Measurements from ENCODE around the gene FHOD3. TPM values are rescaled to one million over a fixed set of nuclear protein-coding genes. Genes with fewer than 3 reads are reported as not detected.

Gene FHOD3
- total and polyA plus RNA-seq, 4 donors, result 0.57 to 1.3 (median 1.2) TPM; not detected in 1

- no peaks in the 10 kb centered on the region for H3K9me3 ChIP-seq (ENCODE audit: control insufficient read depth in 4 of 4, low read length in 3 of 4)
- WGBS, result 3% methylated on average over 1 of the region's 1 CpG
- no peak for TF ChIP-seq TAF1 (conservative IDR thresholded peaks at IDR 0.05)
- no peak for TF ChIP-seq RXRA (IDR thresholded peaks at IDR 0.05)
- peak; percentile 69 for TF ChIP-seq CTCF (IDR thresholded peaks at IDR 0.05; ENCODE audit: low read depth, low read length, missing input control)
- TF ChIP-seq RAD21 (IDR thresholded peaks at IDR 0.05), result peak; percentile 90 to 93
- no peak overlapping the region for H3K27ac ChIP-seq (ENCODE audit: low read depth in 1 of 2, low read length in 2 of 2)
- DNase-seq (ENCODE audit: low spot score), result no peak
- no peaks in the 10 kb centered on the region for H3K4me1 ChIP-seq (ENCODE audit: control insufficient read depth in 4 of 4, insufficient read depth in 4 of 4, low read length in 3 of 4)
- no peak overlapping the region for H3K4me3 ChIP-seq (ENCODE audit: low read depth in 1 of 3, low read length in 3 of 3)
- no peaks in the 10 kb centered on the region for H3K36me3 ChIP-seq (ENCODE audit: control insufficient read depth in 4 of 4, insufficient read depth in 3 of 4, low read depth in 1 of 4, low read length in 3 of 4)
- H3K27me3 ChIP-seq (ENCODE audit: control insufficient read depth in 4 of 4, insufficient read depth in 4 of 4, low read length in 3 of 4), result no peaks in the 10 kb centered on the region
- H3K9ac ChIP-seq (ENCODE audit: low read depth in 1 of 2, low read length in 2 of 2), result no peak overlapping the region
These were observed 459.6 kb downstream of the FHOD3 start for GRCh38 chr18:36757081-36757480.

- 91% methylated on average over 3 of the region's 3 CpGs for WGBS
- no peaks in the 10 kb centered on the region for H3K4me1 ChIP-seq (ENCODE audit: control insufficient read depth in 4 of 4, insufficient read depth in 4 of 4, low read length in 3 of 4)
- H3K27ac ChIP-seq (ENCODE audit: low read depth in 1 of 2, low read length in 2 of 2), result no peak overlapping the region
- TF ChIP-seq RXRA (IDR thresholded peaks at IDR 0.05) (no peak), CTCF (IDR thresholded peaks at IDR 0.05; ENCODE audit: low read depth, low read length, missing input control) (no peak), MAX (IDR thresholded peaks at IDR 0.05) (no peak), SP1 (IDR thresholded peaks at IDR 0.05) (no peak), GABPA (IDR thresholded peaks at IDR 0.05 in 1 of 2, conservative IDR thresholded peaks at IDR 0.05 in 1 of 2) (no peak), EGR1 (IDR thresholded peaks at IDR 0.05; ENCODE audit: low read depth in 2 of 2) (no peak)
- H3K27me3 ChIP-seq (ENCODE audit: control insufficient read depth in 4 of 4, insufficient read depth in 4 of 4, low read length in 3 of 4), result no peaks in the 10 kb centered on the region
- no peak overlapping the region for H3K9ac ChIP-seq (ENCODE audit: low read depth in 1 of 2, low read length in 2 of 2)
- no peaks in the 10 kb centered on the region for H3K36me3 ChIP-seq (ENCODE audit: control insufficient read depth in 4 of 4, insufficient read depth in 3 of 4, low read depth in 1 of 4, low read length in 3 of 4)
- no peak for DNase-seq (ENCODE audit: low spot score)
- H3K4me3 ChIP-seq (ENCODE audit: low read depth in 1 of 3, low read length in 3 of 3), result no peak overlapping the region
- H3K9me3 ChIP-seq (ENCODE audit: control insufficient read depth in 4 of 4, low read length in 3 of 4), result no peaks in the 10 kb centered on the region
These were observed 460.5 kb downstream of the FHOD3 start for GRCh38 chr18:36757991-36758390.

GRCh38 chr18:36758623-36759022 is 461.1 kb downstream of the FHOD3 start:
- no peaks in the 10 kb centered on the region for H3K4me1 ChIP-seq (ENCODE audit: control insufficient read depth in 4 of 4, insufficient read depth in 4 of 4, low read length in 3 of 4)
- H3K4me3 ChIP-seq (ENCODE audit: low read depth in 1 of 3, low read length in 3 of 3), result no peak overlapping the region
- 79% methylated on average over 10 of the region's 10 CpGs for WGBS
- no peaks in the 10 kb centered on the region for H3K27me3 ChIP-seq (ENCODE audit: control insufficient read depth in 4 of 4, insufficient read depth in 4 of 4, low read length in 3 of 4)
- H3K9ac ChIP-seq (ENCODE audit: low read depth in 1 of 2, low read length in 2 of 2), result no peak overlapping the region
- H3K9me3 ChIP-seq (ENCODE audit: control insufficient read depth in 4 of 4, low read length in 3 of 4), result no peaks in the 10 kb centered on the region
- DNase-seq (ENCODE audit: low spot score), result no peak
- H3K27ac ChIP-seq (ENCODE audit: low read depth in 1 of 2, low read length in 2 of 2), result no peak overlapping the region
- TF ChIP-seq TAF1 (conservative IDR thresholded peaks at IDR 0.05) (no peak), EGR1 (IDR thresholded peaks at IDR 0.05; ENCODE audit: low read depth in 2 of 2) (no peak), MAX (IDR thresholded peaks at IDR 0.05) (no peak), FOXA1 (IDR thresholded peaks at IDR 0.05) (no peak), RAD21 (IDR thresholded peaks at IDR 0.05) (no peak), HNF4A (conservative IDR thresholded peaks at IDR 0.05) (no peak), SP1 (IDR thresholded peaks at IDR 0.05) (no peak), HNF4G (IDR thresholded peaks at IDR 0.05) (no peak), RXRA (IDR thresholded peaks at IDR 0.05) (no peak), ATF3 (IDR thresholded peaks at IDR 0.05) (no peak), GABPA (IDR thresholded peaks at IDR 0.05 in 1 of 2, conservative IDR thresholded peaks at IDR 0.05 in 1 of 2) (no peak), CTCF (IDR thresholded peaks at IDR 0.05; ENCODE audit: low read depth, low read length, missing input control) (no peak), REST (IDR thresholded peaks at IDR 0.05) (no peak), FOXA2 (IDR thresholded peaks at IDR 0.05) (no peak)
- H3K36me3 ChIP-seq (ENCODE audit: control insufficient read depth in 4 of 4, insufficient read depth in 3 of 4, low read depth in 1 of 4, low read length in 3 of 4), result no peaks in the 10 kb centered on the region
